Measurements from ENCODE around the gene GPANK1.

DNA sequence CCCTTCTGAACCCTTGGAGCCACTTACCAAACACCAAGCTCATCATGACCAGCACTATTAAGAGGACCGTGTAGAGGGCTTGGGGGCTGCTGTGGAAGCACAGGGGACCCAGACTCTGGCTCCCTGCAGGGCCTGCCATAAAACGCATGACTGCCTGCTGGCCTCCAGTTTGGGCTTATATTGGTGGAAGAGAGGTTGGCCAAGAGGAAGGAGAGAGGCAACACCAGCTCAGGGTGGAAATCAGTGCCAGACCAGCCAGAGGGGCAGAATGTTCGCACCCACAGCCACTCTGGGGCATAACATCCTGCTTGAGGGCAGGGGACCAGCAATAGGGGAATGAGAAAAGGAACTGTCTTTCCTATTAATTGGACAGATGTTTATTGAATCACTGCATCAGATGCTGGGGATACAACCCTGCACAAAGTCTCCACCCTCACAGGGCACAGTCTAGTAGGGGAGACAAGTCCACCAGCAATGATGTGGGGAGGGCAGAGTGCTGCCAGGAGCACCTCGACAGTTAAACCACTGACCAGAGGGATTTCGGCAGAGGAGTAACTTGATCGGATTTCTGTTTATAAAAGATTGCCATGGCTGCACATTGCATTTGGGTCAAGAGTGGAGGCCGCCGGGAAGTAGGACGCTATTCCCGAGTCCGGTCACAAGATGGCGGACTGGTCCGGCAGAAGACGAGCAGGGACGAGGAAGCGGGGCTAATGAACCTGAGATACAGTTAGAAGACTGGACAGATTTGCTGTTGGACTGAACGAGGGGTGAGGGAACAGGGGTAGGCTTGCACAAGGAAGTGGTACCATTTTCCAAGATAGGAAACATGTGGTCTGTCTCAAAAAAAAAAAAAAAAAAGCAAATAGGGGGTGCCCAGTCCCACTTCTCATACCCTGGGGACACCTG, 15.7 kb upstream of the GPANK1 start, which contains the start of gene LY6G5C:
- TF ChIP-seq, protein P1, sequence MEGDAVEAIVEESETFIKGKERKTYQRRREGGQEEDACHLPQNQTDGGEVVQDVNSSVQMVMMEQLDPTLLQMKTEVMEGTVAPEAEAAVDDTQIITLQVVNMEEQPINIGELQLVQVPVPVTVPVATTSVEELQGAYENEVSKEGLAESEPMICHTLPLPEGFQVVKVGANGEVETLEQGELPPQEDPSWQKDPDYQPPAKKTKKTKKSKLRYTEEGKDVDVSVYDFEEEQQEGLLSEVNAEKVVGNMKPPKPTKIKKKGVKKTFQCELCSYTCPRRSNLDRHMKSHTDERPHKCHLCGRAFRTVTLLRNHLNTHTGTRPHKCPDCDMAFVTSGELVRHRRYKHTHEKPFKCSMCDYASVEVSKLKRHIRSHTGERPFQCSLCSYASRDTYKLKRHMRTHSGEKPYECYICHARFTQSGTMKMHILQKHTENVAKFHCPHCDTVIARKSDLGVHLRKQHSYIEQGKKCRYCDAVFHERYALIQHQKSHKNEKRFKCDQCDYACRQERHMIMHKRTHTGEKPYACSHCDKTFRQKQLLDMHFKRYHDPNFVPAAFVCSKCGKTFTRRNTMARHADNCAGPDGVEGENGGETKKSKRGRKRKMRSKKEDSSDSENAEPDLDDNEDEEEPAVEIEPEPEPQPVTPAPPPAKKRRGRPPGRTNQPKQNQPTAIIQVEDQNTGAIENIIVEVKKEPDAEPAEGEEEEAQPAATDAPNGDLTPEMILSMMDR (IDR thresholded peaks at IDR 0.05): peak; percentile 67 to 75 (median 72)
- TF ChIP-seq POLR2A (IDR thresholded peaks at IDR 0.05): no peak
